ENCODE results near the gene TRMT1L.

The TRMT1L gene

DNA sequence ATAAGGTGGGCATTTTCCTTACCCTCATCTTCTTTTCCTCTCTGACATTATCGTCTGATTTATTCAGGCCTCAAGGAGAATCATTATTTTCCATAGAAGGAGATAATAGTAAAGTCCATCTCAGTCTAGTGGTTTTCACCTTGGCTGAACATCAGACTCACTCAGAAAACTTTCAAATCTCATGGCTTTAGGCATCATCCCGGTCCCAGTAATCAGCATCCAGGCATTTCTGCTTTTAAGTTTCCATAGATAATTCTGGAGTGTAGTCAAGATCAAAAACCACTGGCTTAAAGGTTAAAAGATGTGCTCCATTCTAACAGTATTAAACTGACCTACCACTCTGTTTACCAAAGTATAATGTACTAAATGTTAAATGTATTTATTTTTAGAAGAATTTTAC lies 62.0 kb downstream of the TRMT1L start:
- no peak for DNase-seq
- Histone ChIP-seq H3K18ac (ENCODE audit: low read depth in 1 of 2, low read length in 2 of 2) (no peak overlapping the region), H3K9ac (ENCODE audit: low read length) (no peak overlapping the region), H3K4me3 (ENCODE audit: insufficient read depth in 1 of 2, low read depth in 1 of 2, low read length in 2 of 2) (no peak overlapping the region), H2AK5ac (ENCODE audit: low read length, severe bottlenecking) (no peak overlapping the region), H3K14ac (ENCODE audit: low read length in 2 of 2) (no peak overlapping the region), H4K8ac (ENCODE audit: low read length) (no peak overlapping the region), H2AFZ (ENCODE audit: low read depth, low read length) (no peak overlapping the region), H2BK12ac (ENCODE audit: low read length in 2 of 2) (no peak overlapping the region), H3K4me2 (ENCODE audit: low read length, poor library complexity, severe bottlenecking) (no peak overlapping the region), H3K27me3 (ENCODE audit: control insufficient read depth in 1 of 2, insufficient read depth in 1 of 2, low read length in 2 of 2) (no peaks in the 10 kb centered on the region), H3K27ac (ENCODE audit: low read length, poor library complexity, severe bottlenecking) (no peak overlapping the region), H3K4me1 (ENCODE audit: control insufficient read depth, insufficient read depth, low read depth, low read length) (no peaks in the 10 kb centered on the region), H3K9me3 (ENCODE audit: control insufficient read depth, low read length) (no peaks in the 10 kb centered on the region), H2BK5ac (ENCODE audit: low read depth, low read length, poor library complexity, severe bottlenecking) (no peak overlapping the region), H2BK15ac (ENCODE audit: low read depth, poor library complexity, severe bottlenecking) (no peak overlapping the region), H3K36me3 (ENCODE audit: control insufficient read depth in 1 of 2, insufficient read depth in 2 of 2, low read depth in 1 of 2, low read length in 2 of 2) (peaks cover 6 to 66% of the 10 kb centered on the region in 2 experiments), H2BK120ac (ENCODE audit: low read depth, low read length) (no peak overlapping the region), H4K91ac (ENCODE audit: low read length) (no peak overlapping the region), H3K79me1 (replicated peaks; ENCODE audit: low read length, poor library complexity, severe bottlenecking) (peaks cover 14% of the 10 kb centered on the region), H3K4ac (ENCODE audit: low read depth in 1 of 2, low read length in 2 of 2) (no peak overlapping the region), H3K23ac (ENCODE audit: low read length in 2 of 2) (no peak overlapping the region)
- WGBS = 100% methylated on average over 1 of the region's 2 CpGs

DNA sequence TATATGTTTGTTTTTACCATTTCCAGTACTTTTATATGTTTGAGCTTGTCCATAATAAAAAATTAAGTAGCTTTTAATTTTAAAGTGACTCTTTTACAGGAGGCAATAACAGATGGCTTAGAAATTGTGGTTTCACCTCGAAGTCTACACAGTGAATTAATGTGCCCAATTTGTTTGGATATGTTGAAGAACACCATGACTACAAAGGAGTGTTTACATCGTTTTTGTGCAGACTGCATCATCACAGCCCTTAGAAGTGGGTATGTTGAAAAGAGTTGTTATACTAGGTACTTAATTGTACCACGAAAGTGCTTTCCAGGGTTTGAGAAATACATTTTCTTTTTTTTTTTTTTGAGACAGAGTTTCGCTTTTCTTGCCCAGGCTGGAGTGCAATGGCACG lies 65.3 kb downstream of the TRMT1L start:
- Histone ChIP-seq H3K23ac (ENCODE audit: low read length in 2 of 2) (no peak overlapping the region), H3K4me3 (ENCODE audit: insufficient read depth in 1 of 2, low read depth in 1 of 2, low read length in 2 of 2) (no peak overlapping the region), H4K91ac (ENCODE audit: low read length) (no peak overlapping the region), H2AFZ (ENCODE audit: low read depth, low read length) (no peak overlapping the region), H3K9ac (ENCODE audit: low read length) (no peak overlapping the region), H2BK15ac (ENCODE audit: low read depth, poor library complexity, severe bottlenecking) (no peak overlapping the region), H3K4me1 (ENCODE audit: control insufficient read depth, insufficient read depth, low read depth, low read length) (no peaks in the 10 kb centered on the region), H3K14ac (ENCODE audit: low read length in 2 of 2) (no peak overlapping the region), H2BK120ac (ENCODE audit: low read depth, low read length) (no peak overlapping the region), H3K79me1 (replicated peaks; ENCODE audit: low read length, poor library complexity, severe bottlenecking) (peaks cover 20% of the 10 kb centered on the region), H3K9me3 (ENCODE audit: control insufficient read depth, low read length) (no peaks in the 10 kb centered on the region), H2AK5ac (ENCODE audit: low read length, severe bottlenecking) (no peak overlapping the region), H2BK12ac (ENCODE audit: low read length in 2 of 2) (no peak overlapping the region), H3K27me3 (ENCODE audit: control insufficient read depth in 1 of 2, insufficient read depth in 1 of 2, low read length in 2 of 2) (no peaks in the 10 kb centered on the region), H3K27ac (ENCODE audit: low read length, poor library complexity, severe bottlenecking) (no peak overlapping the region), H3K4me2 (ENCODE audit: low read length, poor library complexity, severe bottlenecking) (no peak overlapping the region), H3K36me3 (ENCODE audit: control insufficient read depth in 1 of 2, insufficient read depth in 2 of 2, low read depth in 1 of 2, low read length in 2 of 2) (peaks cover 12 to 66% of the 10 kb centered on the region in 2 experiments), H3K18ac (ENCODE audit: low read depth in 1 of 2, low read length in 2 of 2) (no peak overlapping the region), H3K4ac (ENCODE audit: low read depth in 1 of 2, low read length in 2 of 2) (no peak overlapping the region), H4K8ac (ENCODE audit: low read length) (no peak overlapping the region), H2BK5ac (ENCODE audit: low read depth, low read length, poor library complexity, severe bottlenecking) (no peak overlapping the region)
- 85% methylated on average over 5 of the region's 5 CpGs for whole genome bisulfite sequencing
- DNase-seq = peak; percentile 71

DNA sequence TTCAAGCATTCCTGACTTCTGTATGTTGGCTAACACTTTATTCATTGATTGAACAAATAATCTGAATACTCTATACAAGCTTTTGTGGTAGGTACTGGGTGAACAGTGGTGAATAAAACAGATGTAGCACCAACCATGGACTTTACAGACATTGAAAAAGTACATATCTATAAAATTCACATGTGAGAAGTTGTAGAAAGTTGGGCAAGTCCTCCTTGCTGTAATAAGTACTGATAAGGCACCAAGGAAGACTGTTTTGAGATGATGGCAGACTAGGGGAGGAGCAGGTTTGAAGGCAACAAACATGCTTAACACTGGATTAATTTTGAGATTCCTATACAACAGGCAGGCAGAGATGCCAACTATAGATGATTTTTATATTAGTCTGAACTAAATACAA lies 69.0 kb downstream of the TRMT1L start:
- no peak overlapping the region for H3K4me3 ChIP-seq (ENCODE audit: insufficient read depth in 1 of 2, low read depth in 1 of 2, low read length in 2 of 2)
- peaks cover 12 to 35% of the 10 kb centered on the region in 2 experiments for H3K36me3 ChIP-seq (ENCODE audit: control insufficient read depth in 1 of 2, insufficient read depth in 2 of 2, low read depth in 1 of 2, low read length in 2 of 2)
- no peaks in the 10 kb centered on the region for H3K9me3 ChIP-seq (ENCODE audit: control insufficient read depth, low read length)
- H3K27me3 ChIP-seq (ENCODE audit: control insufficient read depth in 1 of 2, insufficient read depth in 1 of 2, low read length in 2 of 2) = no peaks in the 10 kb centered on the region
- peaks cover 31% of the 10 kb centered on the region for H3K79me1 ChIP-seq (replicated peaks; ENCODE audit: low read length, poor library complexity, severe bottlenecking)
- H4K8ac ChIP-seq (ENCODE audit: low read length) = no peak overlapping the region
- H3K14ac ChIP-seq (ENCODE audit: low read length in 2 of 2) = no peak overlapping the region
- H2BK12ac ChIP-seq (ENCODE audit: low read length in 2 of 2) = no peak overlapping the region
- H3K23ac ChIP-seq (ENCODE audit: low read length in 2 of 2) = no peak overlapping the region
- no peak overlapping the region for H2BK120ac ChIP-seq (ENCODE audit: low read depth, low read length)
- no peak overlapping the region for H2BK15ac ChIP-seq (ENCODE audit: low read depth, poor library complexity, severe bottlenecking)
- no peak overlapping the region for H3K4me2 ChIP-seq (ENCODE audit: low read length, poor library complexity, severe bottlenecking)
- no peak overlapping the region for H2BK5ac ChIP-seq (ENCODE audit: low read depth, low read length, poor library complexity, severe bottlenecking)
- H3K4ac ChIP-seq (ENCODE audit: low read depth in 1 of 2, low read length in 2 of 2) = no peak overlapping the region
- no peak overlapping the region for H2AK5ac ChIP-seq (ENCODE audit: low read length, severe bottlenecking)
- H3K9ac ChIP-seq (ENCODE audit: low read length) = no peak overlapping the region
- H2AFZ ChIP-seq (ENCODE audit: low read depth, low read length) = no peak overlapping the region
- H3K18ac ChIP-seq (ENCODE audit: low read depth in 1 of 2, low read length in 2 of 2) = no peak overlapping the region
- no peak for DNase-seq
- no peaks in the 10 kb centered on the region for H3K4me1 ChIP-seq (ENCODE audit: control insufficient read depth, insufficient read depth, low read depth, low read length)
- no peak overlapping the region for H3K27ac ChIP-seq (ENCODE audit: low read length, poor library complexity, severe bottlenecking)
- no peak overlapping the region for H4K91ac ChIP-seq (ENCODE audit: low read length)

DNA sequence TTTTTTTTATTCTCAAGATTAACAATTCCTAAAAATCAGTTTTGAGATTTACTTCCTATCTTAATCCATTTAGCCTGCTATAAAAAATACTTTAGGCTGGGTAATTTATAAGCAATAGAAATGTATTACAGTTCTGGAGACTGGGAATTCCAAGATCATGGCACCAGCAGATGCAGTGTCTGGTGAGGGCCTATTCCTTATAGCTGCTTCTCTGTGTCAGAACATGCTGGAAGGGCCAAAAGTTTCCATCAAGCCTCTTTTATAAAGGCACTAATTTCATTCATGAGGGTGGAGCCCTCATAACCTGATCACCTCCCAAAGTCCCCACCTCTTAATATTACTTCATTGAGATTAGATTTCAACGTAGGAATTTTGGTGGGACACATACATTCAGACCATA lies 69.7 kb downstream of the TRMT1L start:
- Histone ChIP-seq H2BK5ac (ENCODE audit: low read depth, low read length, poor library complexity, severe bottlenecking) (no peak overlapping the region), H3K9ac (ENCODE audit: low read length) (no peak overlapping the region), H4K91ac (ENCODE audit: low read length) (no peak overlapping the region), H3K36me3 (ENCODE audit: control insufficient read depth in 1 of 2, insufficient read depth in 2 of 2, low read depth in 1 of 2, low read length in 2 of 2) (peaks cover 12 to 34% of the 10 kb centered on the region in 2 experiments), H3K23ac (ENCODE audit: low read length in 2 of 2) (no peak overlapping the region), H3K18ac (ENCODE audit: low read depth in 1 of 2, low read length in 2 of 2) (no peak overlapping the region), H3K4me2 (ENCODE audit: low read length, poor library complexity, severe bottlenecking) (no peak overlapping the region), H3K9me3 (ENCODE audit: control insufficient read depth, low read length) (no peaks in the 10 kb centered on the region), H3K4me1 (ENCODE audit: control insufficient read depth, insufficient read depth, low read depth, low read length) (no peaks in the 10 kb centered on the region), H4K8ac (ENCODE audit: low read length) (no peak overlapping the region), H3K4me3 (ENCODE audit: insufficient read depth in 1 of 2, low read depth in 1 of 2, low read length in 2 of 2) (no peak overlapping the region), H3K27ac (ENCODE audit: low read length, poor library complexity, severe bottlenecking) (no peak overlapping the region), H3K27me3 (ENCODE audit: control insufficient read depth in 1 of 2, insufficient read depth in 1 of 2, low read length in 2 of 2) (no peaks in the 10 kb centered on the region), H2AFZ (ENCODE audit: low read depth, low read length) (no peak overlapping the region), H2BK120ac (ENCODE audit: low read depth, low read length) (peak overlapping the region; percentile 19), H3K4ac (ENCODE audit: low read depth in 1 of 2, low read length in 2 of 2) (no peak overlapping the region), H2BK12ac (ENCODE audit: low read length in 2 of 2) (no peak overlapping the region), H2AK5ac (ENCODE audit: low read length, severe bottlenecking) (no peak overlapping the region), H2BK15ac (ENCODE audit: low read depth, poor library complexity, severe bottlenecking) (no peak overlapping the region), H3K79me1 (replicated peaks; ENCODE audit: low read length, poor library complexity, severe bottlenecking) (peaks cover 31% of the 10 kb centered on the region), H3K14ac (ENCODE audit: low read length in 2 of 2) (no peak overlapping the region)
- WGBS = 100% methylated on average over 1 of the region's 1 CpG
- DNase-seq = no peak

Measured in mesenchymal stem cell (in vitro differentiated cells and primary cell).